Sigmoid colon (tissue), 7 donors: ENCODE measurements around the gene FRS2. TPM values are rescaled to one million over a fixed set of nuclear protein-coding genes. Genes with fewer than 3 reads are reported as not detected.
"Not testable (repeated sequence)": the region's sequence is repeated elsewhere in the genome, so short reads cannot be mapped to it uniquely, and the experiment has no call there.

Experiments used
- DNase-seq: peaks from one replicate; pipeline ENCODE4 v3.0.0-alpha.2; 2019
- H3K27ac ChIP-seq, 4 donors: fragments of 200-600 bp; sonication (generic); one replicate each; pipeline ENCODE4 v1.5.1; 2016 to 2019; ENCODE audit warnings: mild to moderate bottlenecking in 1 of 4
- H3K27me3 ChIP-seq, 3 donors: fragments of 200-600 bp; sonication (generic); one replicate each; pipeline ENCODE4 v1.5.1; 2019; ENCODE audit warnings: mild to moderate bottlenecking in 1 of 3
- H3K36me3 ChIP-seq, 4 donors: fragments of 200-600 bp; sonication (generic); one replicate each; pipeline ENCODE4 v1.5.1; 2016 to 2019
- H3K4me1 ChIP-seq, 4 donors: fragments of 200-600 bp; sonication (generic); one replicate each; pipeline ENCODE4 v1.5.1; 2017 to 2019
- H3K4me3 ChIP-seq, 4 donors: fragments of 200-600 bp; sonication (generic); one replicate each; pipeline ENCODE4 v1.5.1; 2017 to 2019; ENCODE audit warnings: mild to moderate bottlenecking in 2 of 4, moderate library complexity in 1 of 4
- H3K9me3 ChIP-seq, 4 donors: fragments of 200-600 bp in 3 of 4; sonication (generic) in 3 of 4; one replicate each; pipeline versions ENCODE4 v1.5.1 to v1.6.1; 2013 to 2019
- CTCF ChIP-seq, 4 experiments: fragments of 450-650 bp in 3 of 4; fragments of 200-600 bp in 1 of 4; IDR thresholded peaks; one replicate each; pipeline ENCODE4 v1.5.1; 2016 to 2019; ENCODE audit warnings: antibody characterized with exemption in 4 of 4, mild to moderate bottlenecking in 3 of 4, moderate library complexity in 2 of 4
- EP300 ChIP-seq, 4 donors: sonication (generic); formaldehyde crosslinking; IDR thresholded peaks; one replicate each; pipeline ENCODE4 v1.6.1; 2017; ENCODE audit warnings: antibody characterized with exemption in 4 of 4
- POLR2A ChIP-seq, 2 donors: fragments of 450-650 bp; IDR thresholded peaks; one replicate each; pipeline ENCODE4 v1.6.1; 2016; ENCODE audit warnings: antibody characterized with exemption in 2 of 2, mild to moderate bottlenecking in 2 of 2, moderate library complexity in 2 of 2
- POLR2AphosphoS5 ChIP-seq, 4 donors: sonication (generic); formaldehyde crosslinking; IDR thresholded peaks; one replicate each; pipeline ENCODE4 v1.6.1; 2017; ENCODE audit warnings: antibody characterized with exemption in 4 of 4
- WGBS, 2 donors: extraction: QIAGEN DNeasy Blood & Tissue Kit; methylation state at CpG; one replicate each; pipeline ENCODE4 v1.1.7; 2013; 5-methylcytosine and 5-hydroxymethylcytosine counted together
- intact Hi-C: fragments of 100-400 bp; cut with DNase I; formaldehyde crosslinking; loops from one replicate; pipeline ENCODE4 v1.15.1; 2023
- polyA plus RNA-seq, 3 donors: library from polyadenylated mRNA; stranded (reverse); fragments of 200-250 nt; gene quantifications; one replicate each; pipeline ENCODE4 v1.2.3, GENCODE V29; 2013
- total RNA-seq, 4 donors: library from RNA; depleted of rRNA; stranded (reverse); fragments of >200 nt; gene quantifications; one replicate each; pipeline ENCODE4 v1.1.0, GENCODE V29; 2016
- donor health status: healthy with polysubstance abuse.
- donor health status: Bipolar disorder and iron deficiency.
- donor health status: healthy.

The FRS2 gene
- total and polyA plus RNA-seq, 7 donors, result 7.6 to 48.4 (median 33.8) TPM

GRCh38 chr12:69598174-69598753 is 128.1 kb downstream of the FRS2 start:
- TF ChIP-seq EP300 (IDR thresholded peaks at IDR 0.05) (no peak), POLR2AphosphoS5 (IDR thresholded peaks at IDR 0.05) (no peak), CTCF (IDR thresholded peaks at IDR 0.05) (no peak)
- Histone ChIP-seq H3K36me3 (peaks cover 40 to 98% (median 59%) of the 10 kb centered on the region in 4 donors), H3K27ac (no peak overlapping the region), H3K4me3 (no peak overlapping the region), H3K27me3 (no peaks in the 10 kb centered on the region), H3K4me1 (no peaks in the 10 kb centered on the region), H3K9me3 (no peaks in the 10 kb centered on the region)
- intact Hi-C loops, result loop anchor here (10.0 kb wide), 1 partner anchor 333 kb away; no protein-coding TSS in a partner anchor
- DNase-seq, result no peak
- WGBS, 2 donors, result 12 to 52% methylated on average over 4 of the region's 4 CpGs

GRCh38 chr12:69600804-69601203 is 130.6 kb downstream of the FRS2 start:
- no peaks in the 10 kb centered on the region for H3K9me3 ChIP-seq
- TF ChIP-seq EP300 (IDR thresholded peaks at IDR 0.05) (no peak), CTCF (IDR thresholded peaks at IDR 0.05) (no peak), POLR2AphosphoS5 (IDR thresholded peaks at IDR 0.05) (no peak), POLR2A (IDR thresholded peaks at IDR 0.05) (no peak)
- H3K4me1 ChIP-seq, result no peaks in the 10 kb centered on the region
- H3K4me3 ChIP-seq, result no peak overlapping the region
- H3K27ac ChIP-seq, result no peak overlapping the region
- intact Hi-C loops, result no loop called here
- H3K36me3 ChIP-seq, result peaks cover 33 to 79% (median 47%) of the 10 kb centered on the region in 4 donors
- H3K27me3 ChIP-seq, result no peaks in the 10 kb centered on the region
- no peak for DNase-seq

GRCh38 chr12:69601962-69602685 is 131.9 kb downstream of the FRS2 start:
- Histone ChIP-seq H3K27ac (no peak overlapping the region), H3K9me3 (no peaks in the 10 kb centered on the region), H3K4me3 (no peak overlapping the region), H3K4me1 (no peaks in the 10 kb centered on the region), H3K27me3 (no peaks in the 10 kb centered on the region), H3K36me3 (peaks cover 31 to 66% (median 43%) of the 10 kb centered on the region in 4 donors)
- WGBS, 2 donors, result 93% methylated on average over 6 of the region's 6 CpGs
- TF ChIP-seq CTCF (IDR thresholded peaks at IDR 0.05) (no peak), POLR2AphosphoS5 (IDR thresholded peaks at IDR 0.05) (no peak), POLR2A (IDR thresholded peaks at IDR 0.05) (no peak), EP300 (IDR thresholded peaks at IDR 0.05) (no peak)
- intact Hi-C loops, result no loop called here
- DNase-seq, result no peak

- Histone ChIP-seq H3K9me3 (no peaks in the 10 kb centered on the region), H3K27me3 (no peaks in the 10 kb centered on the region), H3K36me3 (peaks cover 22 to 57% (median 35%) of the 10 kb centered on the region in 4 donors), H3K4me3 (no peak overlapping the region), H3K4me1 (no peaks in the 10 kb centered on the region), H3K27ac (no peak overlapping the region)
- intact Hi-C loops, result no loop called here
- no peak for DNase-seq
- TF ChIP-seq POLR2AphosphoS5 (IDR thresholded peaks at IDR 0.05) (no peak), EP300 (IDR thresholded peaks at IDR 0.05) (no peak), CTCF (IDR thresholded peaks at IDR 0.05) (no peak), POLR2A (IDR thresholded peaks at IDR 0.05) (no peak)
These were observed 132.8 kb downstream of the FRS2 start for GRCh38 chr12:69602954-69603353.

GRCh38 chr12:69603556-69603955 is 133.4 kb downstream of the FRS2 start:
- H3K36me3 ChIP-seq, result peaks cover 17 to 51% (median 30%) of the 10 kb centered on the region in 4 donors
- intact Hi-C loops, H3K4me3 ChIP-seq, H3K27ac ChIP-seq, H3K9me3 ChIP-seq, H3K27me3 ChIP-seq, DNase-seq, H3K4me1 ChIP-seq: not testable (repeated sequence)
- WGBS, 2 donors, result 96 to 98% methylated on average over 5 to 6 of the region's 6 CpGs

- H3K9me3 ChIP-seq, DNase-seq, H3K27me3 ChIP-seq, intact Hi-C loops, H3K4me3 ChIP-seq, H3K27ac ChIP-seq, H3K4me1 ChIP-seq: not testable (repeated sequence)
- WGBS, 2 donors, result 76 to 90% methylated on average over 2 of the region's 3 CpGs
- peaks cover 11 to 44% (median 23%) of the 10 kb centered on the region in 4 donors for H3K36me3 ChIP-seq
These were observed 134.1 kb downstream of the FRS2 start for GRCh38 chr12:69604275-69604674.
